CD4-positive, alpha-beta T cell treated with Interleukin-15 for 4 hours (primary cell): ENCODE results near the gene ANTXRL.
"Not testable (repeated sequence)": the region's sequence is repeated elsewhere in the genome, so short reads cannot be mapped to it uniquely, and the experiment has no call there.

Source experiments
- DNase-seq: peaks from one replicate; pipeline ENCODE4 v3.0.0-alpha.2; 2020; ENCODE audit warnings: low spot score

ANTXRL gene

GRCh38 chr10:46254467-46254866 is 32.3 kb upstream of the ANTXRL start:
- DNase-seq: no peak

DNA sequence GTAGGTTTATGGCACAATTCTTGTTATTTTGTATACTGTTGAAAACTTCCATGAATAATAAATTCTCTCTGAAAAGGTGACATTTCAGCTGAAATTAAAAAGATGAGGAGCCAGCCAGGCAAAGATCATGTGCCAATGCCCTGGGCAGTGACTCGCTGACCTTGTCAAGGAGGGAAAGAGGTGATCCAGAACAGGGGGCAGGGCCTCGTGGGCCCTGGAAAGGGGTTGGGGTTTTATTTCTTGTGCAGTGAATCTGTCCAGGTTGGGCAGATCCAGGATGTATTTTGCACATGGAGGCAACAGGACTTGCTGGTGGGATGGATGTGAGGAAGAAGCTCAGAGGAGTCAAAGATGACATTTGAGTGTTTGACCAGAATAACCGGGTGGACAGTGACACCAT is 31.6 kb upstream of the ANTXRL start:
- not testable (repeated sequence) for DNase-seq

DNA sequence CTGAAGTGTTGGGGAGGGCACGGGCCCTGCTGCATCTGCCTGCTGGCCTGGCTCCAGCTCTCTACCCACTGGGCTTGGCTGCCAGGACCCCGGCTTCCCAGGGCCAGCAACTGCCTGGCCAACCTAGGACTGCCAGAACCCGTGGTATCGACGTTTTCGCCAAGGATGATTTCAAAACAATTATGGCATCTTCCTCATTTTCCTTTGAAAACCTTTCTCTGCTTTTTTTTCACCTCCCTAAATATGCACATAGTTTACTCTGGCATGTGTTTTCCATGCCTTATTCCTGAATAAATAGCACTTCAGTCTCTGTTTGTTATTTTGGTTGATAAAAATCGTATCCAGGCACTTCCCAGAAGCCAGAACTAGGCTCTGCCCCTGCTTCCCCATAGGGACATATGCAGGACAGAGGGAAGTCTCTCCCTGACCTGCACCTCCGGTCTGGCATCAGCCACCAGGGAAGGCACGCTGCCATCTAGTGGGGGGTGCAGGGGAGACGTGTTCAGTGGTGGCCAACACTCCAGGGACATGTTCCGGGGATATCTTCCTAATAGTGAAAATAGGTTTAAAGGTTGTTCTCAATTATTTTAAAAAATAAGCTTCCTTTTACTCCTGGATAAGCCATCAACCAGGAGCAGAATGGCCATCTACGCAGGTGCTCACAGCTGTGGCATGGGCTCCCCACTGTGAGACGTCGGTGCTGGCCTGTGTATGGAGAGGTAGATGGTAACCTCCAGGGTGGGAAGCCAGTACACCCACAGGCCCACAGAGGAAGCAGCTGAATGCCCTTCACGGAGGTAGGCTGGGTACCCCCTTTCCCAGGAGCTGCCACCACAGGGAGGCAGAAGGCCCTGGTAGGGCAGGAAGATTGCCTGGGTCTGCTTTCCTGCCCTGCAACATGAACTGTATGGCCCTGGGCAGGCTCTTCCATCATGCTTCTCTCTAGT is 30.7 kb upstream of the ANTXRL start:
- DNase-seq: peak; percentile 46

DNA sequence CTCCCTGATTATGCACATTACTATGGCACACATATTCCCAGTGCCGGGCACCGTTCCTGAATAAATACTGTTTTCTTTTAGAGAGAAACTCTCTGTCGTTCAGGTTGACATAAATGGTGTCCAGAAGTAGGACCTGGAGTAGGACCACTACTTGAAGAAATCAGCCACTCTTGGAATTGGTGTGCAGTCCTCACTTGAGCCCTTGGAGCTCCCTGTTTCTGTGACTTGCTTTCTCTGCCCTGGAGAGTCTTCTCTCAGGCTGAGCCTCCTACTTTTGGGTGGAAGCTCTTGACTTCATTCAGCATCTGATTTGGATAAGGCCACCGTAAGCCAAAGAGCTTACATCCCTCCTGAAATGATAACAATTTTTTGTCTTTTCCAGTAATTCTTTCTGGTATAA is 29.7 kb upstream of the ANTXRL start:
- no peak for DNase-seq

DNA sequence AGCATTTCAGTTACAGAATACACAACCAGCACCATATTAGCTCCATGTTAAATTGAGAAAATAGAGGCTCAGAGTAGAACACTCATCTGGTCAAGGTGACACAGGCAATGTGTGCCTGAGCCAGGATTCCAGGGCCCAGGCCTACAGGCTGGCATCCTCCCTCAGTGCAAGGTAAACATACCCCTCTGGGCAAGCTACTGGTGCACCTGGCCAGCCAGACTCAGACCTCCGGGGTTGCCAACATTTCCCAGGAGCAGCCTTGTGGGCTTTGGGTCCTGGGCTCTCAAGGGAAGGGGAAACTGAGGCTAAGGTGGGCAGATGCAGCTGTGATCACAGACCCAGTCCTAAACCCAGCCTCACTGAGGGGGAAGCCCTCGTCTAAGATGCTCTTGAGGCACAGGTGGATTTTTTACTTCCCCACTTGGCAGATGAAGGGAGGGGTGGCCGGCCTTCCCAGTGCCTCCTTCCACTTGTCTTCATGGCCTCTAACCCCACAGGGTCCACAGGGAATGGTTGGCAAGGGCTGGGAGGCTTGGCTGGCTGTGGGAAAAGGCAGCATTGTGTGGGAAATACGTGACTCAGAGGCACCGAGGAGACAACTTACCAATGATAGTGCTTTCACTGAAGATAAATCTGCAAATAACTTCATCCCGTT is 23.8 kb upstream of the ANTXRL start:
- DNase-seq: not testable (repeated sequence)

DNA sequence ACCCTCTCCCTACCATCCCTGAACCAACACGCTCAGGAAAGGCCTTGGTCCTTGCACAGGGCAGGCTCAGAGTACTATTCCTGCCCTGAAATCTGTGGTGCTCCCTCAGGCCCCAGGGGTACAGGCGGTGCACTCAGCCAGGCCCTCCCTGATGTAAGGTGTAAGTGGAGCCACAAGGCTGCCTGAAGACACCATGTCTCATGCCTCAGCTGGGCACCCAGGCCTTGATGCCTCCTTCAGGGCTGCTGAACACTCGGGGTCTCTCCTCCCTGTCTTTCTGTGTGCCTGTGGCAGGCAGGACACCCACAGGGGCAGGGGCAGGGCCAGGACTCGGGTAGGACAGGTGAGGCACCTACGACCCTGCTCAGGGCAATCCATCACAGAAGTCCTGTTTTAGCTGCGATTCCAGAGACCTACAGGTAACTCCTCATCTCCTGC is 22.9 kb upstream of the ANTXRL start:
- no peak for DNase-seq

DNA sequence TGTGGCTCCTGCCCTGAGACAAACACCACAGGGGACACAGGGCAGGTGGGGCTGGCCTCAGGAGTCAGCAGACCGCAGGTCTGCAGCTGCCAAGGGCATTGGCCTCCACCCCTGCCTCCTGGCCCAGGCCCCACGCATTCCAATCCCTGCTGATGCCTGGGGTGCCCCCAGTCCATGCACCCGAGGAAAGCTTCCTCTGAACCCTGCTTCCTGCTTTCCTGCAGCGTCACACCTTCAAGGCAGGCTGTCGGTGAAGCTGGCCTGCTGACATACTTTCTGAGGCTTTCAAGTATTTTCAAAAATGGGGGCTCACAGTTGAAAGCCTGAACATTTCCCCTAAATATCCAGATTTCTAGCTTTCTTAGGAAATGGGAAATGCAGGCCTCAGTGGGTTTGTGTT is 22.5 kb upstream of the ANTXRL start:
- DNase-seq: no peak

DNA sequence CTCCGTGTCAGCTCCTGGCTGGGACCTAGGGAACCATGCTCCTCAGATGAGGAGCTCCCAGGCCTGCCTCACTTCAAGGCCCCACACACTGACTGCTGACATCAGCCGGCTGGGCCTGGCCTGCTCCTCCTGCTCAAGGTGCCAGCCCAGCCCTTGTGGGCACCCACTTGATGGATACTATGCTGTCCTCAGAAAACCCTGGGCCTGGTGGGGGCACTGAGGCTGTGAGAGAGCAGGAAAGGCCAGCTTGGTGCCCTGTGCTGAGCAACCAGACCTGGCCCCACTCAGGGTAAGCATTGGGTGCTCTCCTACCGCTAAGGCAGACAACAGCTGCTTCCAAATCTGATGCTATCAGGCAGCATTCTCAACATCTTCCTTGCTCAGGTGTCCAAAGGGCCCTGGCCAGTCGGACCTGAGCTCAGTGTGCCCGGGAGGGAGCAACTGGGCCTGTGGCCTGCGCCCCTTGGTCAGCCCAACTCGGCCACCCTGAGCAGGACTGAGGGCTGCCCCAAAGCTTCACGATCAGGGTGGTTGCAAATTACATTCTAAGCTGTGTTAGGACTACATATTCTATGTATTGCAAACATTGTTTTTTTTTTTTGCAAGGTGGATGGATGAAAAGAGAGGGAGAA is 21.9 kb upstream of the ANTXRL start:
- no peak for DNase-seq

DNA sequence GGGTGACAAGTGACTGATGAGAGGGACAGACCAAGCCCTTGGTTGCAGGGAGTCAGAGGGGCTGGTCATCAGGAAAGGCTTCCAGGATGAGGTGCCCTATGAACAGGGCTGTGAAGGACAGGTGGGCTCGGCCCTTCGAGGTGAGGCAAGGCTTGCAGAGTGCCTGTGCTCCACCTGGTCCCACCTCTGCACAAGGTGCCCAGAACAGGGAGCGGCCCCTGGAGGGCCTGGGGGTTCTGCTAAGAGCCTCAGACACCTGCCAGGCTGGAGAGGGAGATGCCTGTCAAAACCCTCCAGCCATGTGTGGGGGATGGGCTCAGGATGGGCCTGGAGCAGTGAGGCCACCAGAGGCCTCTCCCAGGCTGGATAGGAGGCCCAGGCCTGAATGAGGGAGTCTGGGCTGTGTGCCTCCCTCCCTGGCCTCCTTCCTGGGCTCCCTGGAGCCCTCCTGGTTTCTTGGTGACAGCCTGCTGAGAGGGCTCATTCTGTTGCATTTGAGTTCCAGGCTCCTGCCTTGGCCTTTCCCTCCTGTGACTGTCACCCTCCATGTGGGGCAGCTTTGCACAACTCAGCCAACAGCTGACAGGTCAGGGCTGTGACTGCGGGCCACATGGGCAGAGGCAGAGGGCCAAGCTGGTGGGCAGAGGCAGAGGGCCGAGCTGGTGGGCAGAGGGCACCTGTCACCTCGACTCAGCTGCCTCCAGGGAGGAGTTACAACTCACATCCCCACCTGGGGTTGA is 21.1 kb upstream of the ANTXRL start:
- not testable (repeated sequence) for DNase-seq

GRCh38 chr10:46266306-46266985 is 20.4 kb upstream of the ANTXRL start:
- no peak for DNase-seq

GRCh38 chr10:46267132-46267985 is 19.4 kb upstream of the ANTXRL start:
- DNase-seq: no peak

DNA sequence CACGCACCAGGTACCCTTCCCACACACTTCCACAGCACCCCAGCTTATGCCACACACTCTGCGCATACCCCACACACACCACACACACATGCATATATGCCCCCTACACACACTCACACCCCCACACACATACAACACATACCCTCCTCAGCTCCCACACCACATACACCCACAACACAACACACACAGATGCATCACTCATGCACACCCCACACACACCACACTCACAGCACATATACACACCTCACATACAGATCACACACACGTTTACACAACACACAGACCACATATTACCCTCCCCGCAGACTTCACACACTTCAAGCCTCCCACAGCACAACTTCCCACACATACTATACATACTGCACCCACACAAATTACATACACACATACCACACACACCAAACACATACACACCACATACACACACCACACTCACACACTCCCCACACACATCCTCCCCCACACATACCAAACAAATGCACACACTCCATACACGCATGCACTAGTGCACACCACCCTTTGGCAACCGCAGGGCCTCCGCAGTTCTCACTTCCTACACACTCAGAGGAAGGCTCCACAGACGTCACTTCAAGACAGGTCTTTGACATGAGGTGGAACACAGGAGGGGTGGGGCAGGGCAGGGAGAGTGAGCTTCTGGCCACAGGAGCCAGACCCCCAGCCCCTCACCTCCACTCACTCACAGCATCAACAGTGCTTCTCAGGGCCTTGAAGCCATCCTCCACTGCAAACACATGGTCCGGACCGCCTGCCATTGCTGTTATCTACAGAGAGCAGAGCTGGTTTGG is 18.5 kb upstream of the ANTXRL start:
- peak; percentile 58 for DNase-seq

DNA sequence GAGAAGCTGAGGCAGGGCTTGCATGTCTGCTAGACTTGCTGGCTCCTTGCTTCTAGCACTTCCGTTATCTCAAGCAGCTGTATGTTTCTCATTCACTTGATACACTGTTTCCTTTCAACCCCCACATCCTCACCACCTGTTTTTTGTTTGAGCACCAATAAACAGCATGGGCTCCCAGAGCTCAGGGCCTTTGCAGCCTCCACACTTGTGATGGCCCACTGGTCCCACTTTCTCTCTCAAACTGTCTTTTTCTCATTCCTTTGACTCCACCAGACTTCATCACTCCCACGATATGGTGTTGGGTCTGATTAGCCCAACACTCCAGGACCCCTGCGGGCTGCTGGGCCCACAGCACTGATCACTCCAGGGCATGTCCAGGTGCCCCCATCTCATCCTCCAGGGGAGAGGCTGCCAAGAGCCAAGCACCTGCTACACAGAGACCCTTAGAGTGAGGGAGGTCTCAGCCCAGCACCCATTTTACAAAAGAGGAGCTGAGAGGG is 17.2 kb upstream of the ANTXRL start:
- peak; percentile 43 for DNase-seq

GRCh38 chr10:46270086-46270811 is 16.5 kb upstream of the ANTXRL start:
- no peak for DNase-seq

DNA sequence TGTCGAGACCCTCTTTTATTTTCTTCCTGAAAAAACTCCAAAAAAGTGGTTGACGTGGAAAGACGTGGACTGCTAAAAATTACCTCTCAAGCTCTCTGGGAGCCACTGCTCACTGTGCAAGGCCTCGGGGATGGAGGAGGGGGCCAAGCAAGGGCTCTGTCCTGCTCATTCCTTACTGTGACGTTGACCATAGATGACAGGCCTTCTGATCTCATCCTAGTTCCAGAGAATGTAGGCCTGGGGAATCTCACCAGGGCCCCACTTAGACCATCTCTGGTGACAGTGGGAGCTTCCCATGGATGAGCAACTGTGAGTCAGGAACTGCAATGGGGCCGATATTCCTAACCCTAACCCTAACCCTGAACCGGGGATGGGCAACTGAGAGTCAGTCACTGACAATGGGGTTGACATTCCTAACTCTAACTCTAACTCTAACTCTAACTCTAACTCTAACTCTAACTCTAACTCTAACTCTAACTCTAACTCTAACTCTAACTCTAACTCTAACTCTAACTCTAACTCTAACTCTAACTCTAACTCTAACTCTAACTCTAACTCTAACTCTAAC is 15.8 kb upstream of the ANTXRL start:
- not testable (repeated sequence) for DNase-seq

DNA sequence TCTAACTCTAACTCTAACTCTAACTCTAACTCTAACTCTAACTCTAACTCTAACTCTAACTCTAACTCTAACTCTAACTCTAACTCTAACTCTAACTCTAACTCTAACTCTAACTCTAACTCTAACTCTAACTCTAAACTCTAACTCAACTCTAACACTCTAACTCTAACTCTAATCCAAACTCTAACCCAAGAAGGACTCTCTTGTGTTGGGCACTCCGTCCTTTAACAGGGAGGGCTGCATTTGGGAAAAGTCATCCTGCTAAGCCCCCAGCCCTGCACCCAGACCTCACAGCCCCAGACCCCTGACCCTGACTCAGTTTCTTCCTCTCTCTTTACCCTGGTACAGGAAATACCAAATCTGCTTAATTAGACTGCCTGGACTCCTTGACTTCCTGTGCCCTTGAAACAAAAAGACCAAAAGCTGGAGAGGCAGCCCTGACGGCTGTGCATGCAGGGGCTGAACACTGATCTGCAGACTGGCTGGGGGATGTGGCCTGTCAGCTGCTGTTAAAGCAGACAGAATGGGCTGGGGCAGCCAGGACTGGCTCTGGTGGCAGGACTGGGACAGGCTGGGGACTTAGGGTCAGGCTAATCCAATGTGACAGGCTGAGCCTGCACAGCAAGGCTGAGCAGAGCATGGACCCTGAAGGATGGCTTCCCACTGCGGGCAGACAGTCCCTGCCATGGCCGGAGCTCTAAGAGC is 14.8 kb upstream of the ANTXRL start:
- not testable (repeated sequence) for DNase-seq

DNA sequence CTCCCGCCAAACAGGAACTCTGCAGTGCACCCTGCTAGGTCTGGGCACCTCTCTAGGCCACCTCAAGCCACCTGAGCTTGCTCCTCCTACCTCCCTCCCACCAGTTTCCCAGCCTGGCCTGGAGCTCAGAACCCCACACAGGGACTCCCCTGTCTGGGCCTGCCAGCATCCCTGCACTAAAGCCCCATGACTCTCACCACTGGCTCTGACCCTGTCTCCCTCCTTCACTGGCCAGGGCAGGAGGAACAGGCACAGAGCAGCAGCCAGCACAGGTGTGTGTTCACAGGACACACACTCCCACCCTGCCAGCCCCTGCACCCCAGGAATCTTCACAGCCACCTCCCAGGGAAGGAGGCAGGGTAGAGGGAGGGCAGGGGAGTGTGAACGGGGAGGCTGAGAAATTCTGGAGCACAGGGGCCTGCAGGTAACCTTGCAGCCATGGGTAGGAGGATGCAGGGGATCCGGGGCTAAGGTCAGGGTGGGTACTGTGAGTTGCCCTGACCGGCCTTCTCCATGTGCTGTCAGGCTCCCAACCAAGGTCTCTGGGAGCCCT is 13.9 kb upstream of the ANTXRL start:
- DNase-seq: no peak
